Gastroesophageal sphincter (tissue), 3 donors: ENCODE results near the gene CPSF4L.

Experiments used
- CTCF ChIP-seq, 4 experiments: fragments of 200-600 bp in 2 of 4; fragments of 450-650 bp in 2 of 4; sonication (generic) in 1 of 4; IDR thresholded peaks; one replicate each; pipeline ENCODE4 v1.5.1; 2017 to 2019; ENCODE audit warnings: antibody characterized with exemption in 4 of 4, mild to moderate bottlenecking in 2 of 4, moderate library complexity in 2 of 4
- POLR2A ChIP-seq, 2 donors: fragments of 450-650 bp; IDR thresholded peaks; one replicate each; pipeline ENCODE4 v1.6.1; 2017; ENCODE audit warnings: antibody characterized with exemption in 2 of 2, mild to moderate bottlenecking in 2 of 2, moderate library complexity in 1 of 2
- POLR2AphosphoS5 ChIP-seq: sonication (generic); formaldehyde crosslinking; IDR thresholded peaks from one replicate; pipeline ENCODE4 v1.6.1; 2017; ENCODE audit warnings: antibody characterized with exemption

GRCh38 chr17:73200476-73200875, 61.2 kb downstream of the CPSF4L start:
- TF ChIP-seq POLR2A (IDR thresholded peaks at IDR 0.05) (no peak), CTCF (IDR thresholded peaks at IDR 0.05) (no peak), POLR2AphosphoS5 (no peak)
